ENCODE measurements around the gene TMOD1. TPM values are rescaled to one million over a fixed set of nuclear protein-coding genes. Genes with fewer than 3 reads are reported as not detected.
A peak's percentile ranks its signal among the peaks of the same experiment; 100 is the strongest.
"Not testable (repeated sequence)": the region's sequence is repeated elsewhere in the genome, so short reads cannot be mapped to it uniquely, and the experiment has no call there.

TMOD1 gene
- 1 to 10 TPM; 1.2 to 1.4 TPM for total RNA-seq

- H3K4me3 Mint-ChIP-seq, result peak within 1 kb of the TSS; percentile 65
- no peaks in the 10 kb centered on the region for H3K9me3 Mint-ChIP-seq
- peaks cover 9% of the 10 kb centered on the region for H3K36me3 Mint-ChIP-seq (ENCODE audit: low read depth)
- peaks cover 17% of the 10 kb centered on the region for H3K4me1 Mint-ChIP-seq (ENCODE audit: low read depth)
- intact Hi-C loops (cut with micrococcal nuclease), result loop anchor here (1.0 to 5.0 kb wide), 2 partner anchors 76 to 90 kb away; no protein-coding TSS in a partner anchor
- no peak within 1 kb of the TSS for H3K27ac Mint-ChIP-seq
- H3K27me3 Mint-ChIP-seq (ENCODE audit: low read depth), result peaks cover 49% of the 10 kb centered on the region
- CTCF ChIA-PET, result interaction anchor here (1.1 to 3.9 kb wide), 6 partner anchors 17 to 112 kb away, joined by 3 to 21 read pairs (median 4); partner anchors contain the start of gene TDRD7
- peak; percentile 34 for DNase-seq
Observed at GRCh38 chr9:97501177-97501971, at the start of gene TMOD1. Gene TMOD1, plus strand, starts transcription at chr9:97501666. Its CDS starts 22,523 bp downstream, at chr9:97524189.

GRCh38 chr9:97453573-97453972, 47.9 kb upstream of the TMOD1 start:
- H3K27me3 Mint-ChIP-seq (ENCODE audit: low read depth); H3K27ac Mint-ChIP-seq; CTCF ChIA-PET; H3K9me3 Mint-ChIP-seq; DNase-seq; intact Hi-C loops (cut with micrococcal nuclease); H3K4me1 Mint-ChIP-seq (ENCODE audit: low read depth); H3K36me3 Mint-ChIP-seq (ENCODE audit: low read depth); H3K4me3 Mint-ChIP-seq: not testable (repeated sequence)

GRCh38 chr9:97456841-97457240, 44.6 kb upstream of the TMOD1 start:
- H3K36me3 Mint-ChIP-seq (ENCODE audit: low read depth); DNase-seq; intact Hi-C loops (cut with micrococcal nuclease); H3K27me3 Mint-ChIP-seq (ENCODE audit: low read depth); H3K4me1 Mint-ChIP-seq (ENCODE audit: low read depth); CTCF ChIA-PET; H3K27ac Mint-ChIP-seq; H3K4me3 Mint-ChIP-seq; H3K9me3 Mint-ChIP-seq: not testable (repeated sequence)

- H3K27ac Mint-ChIP-seq, result no peak overlapping the region
- CTCF ChIA-PET, result interaction anchor here (1.4 to 1.9 kb wide), 2 partner anchors 9 to 156 kb away, joined by 4 to 6 read pairs; no protein-coding TSS in a partner anchor
- DNase-seq, result no peak
- H3K4me3 Mint-ChIP-seq, result no peak overlapping the region
- peaks cover 3% of the 10 kb centered on the region for H3K9me3 Mint-ChIP-seq
- H3K27me3 Mint-ChIP-seq (ENCODE audit: low read depth), result no peaks in the 10 kb centered on the region
- peaks cover 1% of the 10 kb centered on the region for H3K36me3 Mint-ChIP-seq (ENCODE audit: low read depth)
- intact Hi-C loops (cut with micrococcal nuclease), result no loop called here
- H3K4me1 Mint-ChIP-seq (ENCODE audit: low read depth), result no peaks in the 10 kb centered on the region
Observed at GRCh38 chr9:97459326-97459725, 42.1 kb upstream of the TMOD1 start.

- no peaks in the 10 kb centered on the region for H3K9me3 Mint-ChIP-seq
- CTCF ChIA-PET, result interaction anchor here (1.3 to 1.6 kb wide), 2 partner anchors 18 to 136 kb away, joined by 3 to 6 read pairs; no protein-coding TSS in a partner anchor
- no peak for DNase-seq
- peaks cover 1% of the 10 kb centered on the region for H3K36me3 Mint-ChIP-seq (ENCODE audit: low read depth)
- intact Hi-C loops (cut with micrococcal nuclease), result no loop called here
- H3K4me3 Mint-ChIP-seq, result no peak overlapping the region
- H3K27me3 Mint-ChIP-seq (ENCODE audit: low read depth), result no peaks in the 10 kb centered on the region
- H3K4me1 Mint-ChIP-seq (ENCODE audit: low read depth), result no peaks in the 10 kb centered on the region
- H3K27ac Mint-ChIP-seq, result no peak overlapping the region
Observed at GRCh38 chr9:97462159-97462558, 39.3 kb upstream of the TMOD1 start.

GRCh38 chr9:97462914-97463313, 38.6 kb upstream of the TMOD1 start:
- H3K27ac Mint-ChIP-seq, result no peak overlapping the region
- CTCF ChIA-PET, result no interaction called here

GRCh38 chr9:97468658-97469448, 32.6 kb upstream of the TMOD1 start:
- Mint-ChIP-seq H3K27me3 (ENCODE audit: low read depth) (no peaks in the 10 kb centered on the region), H3K4me1 (ENCODE audit: low read depth) (no peaks in the 10 kb centered on the region), H3K9me3 (no peaks in the 10 kb centered on the region), H3K4me3 (no peak overlapping the region), H3K27ac (no peak overlapping the region), H3K36me3 (ENCODE audit: low read depth) (peaks cover 2% of the 10 kb centered on the region)
- CTCF ChIA-PET, result interaction anchor here (0.6 to 6.2 kb wide), 14 partner anchors 10 to 181 kb away, joined by 3 to 129 read pairs (median 6); partner anchors contain the start of gene TMOD1
- intact Hi-C loops (cut with micrococcal nuclease), result loop anchor here (1.0 kb wide), 2 partner anchors 129 to 146 kb away; no protein-coding TSS in a partner anchor
- peak; percentile 65 for DNase-seq

More at GRCh38 chr9:97462914-97463313, 38.6 kb upstream of the TMOD1 start:
- no peaks in the 10 kb centered on the region for H3K9me3 Mint-ChIP-seq
- H3K27me3 Mint-ChIP-seq (ENCODE audit: low read depth), result no peaks in the 10 kb centered on the region
- H3K4me3 Mint-ChIP-seq, result no peak overlapping the region
- intact Hi-C loops (cut with micrococcal nuclease), result no loop called here
- no peak for DNase-seq
- H3K36me3 Mint-ChIP-seq (ENCODE audit: low read depth), result peaks cover 1% of the 10 kb centered on the region
- H3K4me1 Mint-ChIP-seq (ENCODE audit: low read depth), result no peaks in the 10 kb centered on the region

- H3K36me3 Mint-ChIP-seq (ENCODE audit: low read depth), result peaks cover 7% of the 10 kb centered on the region
- H3K4me1 Mint-ChIP-seq (ENCODE audit: low read depth), result no peaks in the 10 kb centered on the region
- CTCF ChIA-PET, result interaction anchor here (0.9 to 6.2 kb wide), 6 partner anchors 10 to 148 kb away, joined by 3 to 129 read pairs (median 16); partner anchors contain the start of gene TMOD1
- no peaks in the 10 kb centered on the region for H3K9me3 Mint-ChIP-seq
- H3K27ac Mint-ChIP-seq, result no peak overlapping the region
- intact Hi-C loops (cut with micrococcal nuclease), result no loop called here
- H3K27me3 Mint-ChIP-seq (ENCODE audit: low read depth), result no peaks in the 10 kb centered on the region
- H3K4me3 Mint-ChIP-seq, result no peak overlapping the region
- DNase-seq, result peak; percentile 12
Observed at GRCh38 chr9:97470076-97470475, 31.4 kb upstream of the TMOD1 start.

- H3K4me3 Mint-ChIP-seq, result no peak overlapping the region
- H3K27ac Mint-ChIP-seq, result no peak overlapping the region
- no peaks in the 10 kb centered on the region for H3K9me3 Mint-ChIP-seq
- H3K4me1 Mint-ChIP-seq (ENCODE audit: low read depth), result no peaks in the 10 kb centered on the region
- H3K36me3 Mint-ChIP-seq (ENCODE audit: low read depth), result peaks cover 12% of the 10 kb centered on the region
- no peaks in the 10 kb centered on the region for H3K27me3 Mint-ChIP-seq (ENCODE audit: low read depth)
- intact Hi-C loops (cut with micrococcal nuclease), result no loop called here
- CTCF ChIA-PET, result interaction anchor here (0.6 to 2.7 kb wide), 6 partner anchors 36 to 142 kb away, joined by 3 to 13 read pairs (median 4); no protein-coding TSS in a partner anchor
- DNase-seq, result no peak
Observed at GRCh38 chr9:97473717-97474116, 27.7 kb upstream of the TMOD1 start.

GRCh38 chr9:97474372-97474925, 27.0 kb upstream of the TMOD1 start:
- no peaks in the 10 kb centered on the region for H3K4me1 Mint-ChIP-seq (ENCODE audit: low read depth)
- intact Hi-C loops (cut with micrococcal nuclease), result no loop called here
- DNase-seq, result no peak
- no peak overlapping the region for H3K4me3 Mint-ChIP-seq
- CTCF ChIA-PET, result interaction anchor here (1.5 to 2.7 kb wide), 3 partner anchors 124 to 141 kb away, joined by 3 to 13 read pairs (median 10); no protein-coding TSS in a partner anchor
- H3K27ac Mint-ChIP-seq, result no peak overlapping the region
- no peaks in the 10 kb centered on the region for H3K9me3 Mint-ChIP-seq
- H3K36me3 Mint-ChIP-seq (ENCODE audit: low read depth), result peaks cover 14% of the 10 kb centered on the region
- no peaks in the 10 kb centered on the region for H3K27me3 Mint-ChIP-seq (ENCODE audit: low read depth)

GRCh38 chr9:97475059-97475458, 26.4 kb upstream of the TMOD1 start:
- no peak overlapping the region for H3K27ac Mint-ChIP-seq
- CTCF ChIA-PET, result interaction anchor here (1.9 kb wide), 1 partner anchor 123 kb away, joined by 10 read pairs; no protein-coding TSS in a partner anchor
- H3K4me1 Mint-ChIP-seq (ENCODE audit: low read depth), result no peaks in the 10 kb centered on the region
- no peaks in the 10 kb centered on the region for H3K27me3 Mint-ChIP-seq (ENCODE audit: low read depth)
- intact Hi-C loops (cut with micrococcal nuclease), result no loop called here
- DNase-seq, result no peak
- no peaks in the 10 kb centered on the region for H3K9me3 Mint-ChIP-seq
- no peak overlapping the region for H3K4me3 Mint-ChIP-seq
- H3K36me3 Mint-ChIP-seq (ENCODE audit: low read depth), result peaks cover 16% of the 10 kb centered on the region
